HG02870 (cell line): ENCODE results near the gene ROBO2.

ENCODE experiments used
- ATAC-seq: cut with Tn5 transposase; IDR thresholded peaks from one replicate; pipeline ENCODE4 v1.9.1; 2021; ENCODE audit warnings: mild to moderate bottlenecking, moderate library complexity; ENCODE audit not compliant: unreplicated experiment

Gene ROBO2

GRCh38 chr3:77096966-77097890 is 57.3 kb downstream of the ROBO2 start:
- no peak for ATAC-seq

- no peak for ATAC-seq
Observed at GRCh38 chr3:77102951-77103769, 63.3 kb downstream of the ROBO2 start.

- no peak for ATAC-seq
Observed at GRCh38 chr3:77122652-77123051, 82.8 kb downstream of the ROBO2 start.

GRCh38 chr3:77125966-77126365 is 86.1 kb downstream of the ROBO2 start:
- no peak for ATAC-seq

GRCh38 chr3:77134769-77135168 is 94.9 kb downstream of the ROBO2 start:
- no peak for ATAC-seq

- no peak for ATAC-seq
Observed at GRCh38 chr3:77137559-77137958, 97.7 kb downstream of the ROBO2 start.

- no peak for ATAC-seq
Observed at GRCh38 chr3:77139624-77140023, 99.7 kb downstream of the ROBO2 start.

- ATAC-seq: no peak
Observed at GRCh38 chr3:77141423-77141822, 101.5 kb downstream of the ROBO2 start.

- ATAC-seq: no peak
Observed at GRCh38 chr3:77142578-77142977, 102.7 kb downstream of the ROBO2 start.

GRCh38 chr3:77146004-77146403 is 106.1 kb downstream of the ROBO2 start:
- ATAC-seq: no peak

- ATAC-seq: no peak
Observed at GRCh38 chr3:77147836-77148578, 108.1 kb downstream of the ROBO2 start.

GRCh38 chr3:77149382-77149781 is 109.5 kb downstream of the ROBO2 start:
- no peak for ATAC-seq

- no peak for ATAC-seq
Observed at GRCh38 chr3:77150028-77150427, 110.1 kb downstream of the ROBO2 start.

GRCh38 chr3:77150759-77151158 is 110.9 kb downstream of the ROBO2 start:
- ATAC-seq: no peak

- ATAC-seq: no peak
Observed at GRCh38 chr3:77158730-77159581, 119.1 kb downstream of the ROBO2 start.

GRCh38 chr3:77160931-77161497 is 121.1 kb downstream of the ROBO2 start:
- no peak for ATAC-seq

GRCh38 chr3:77169823-77170222 is 129.9 kb downstream of the ROBO2 start:
- ATAC-seq: no peak

- ATAC-seq: no peak
Observed at GRCh38 chr3:77171026-77171425, 131.1 kb downstream of the ROBO2 start.

GRCh38 chr3:77179762-77180161 is 139.9 kb downstream of the ROBO2 start:
- ATAC-seq: no peak

GRCh38 chr3:77182341-77182740 is 142.4 kb downstream of the ROBO2 start:
- ATAC-seq: no peak
